Superior temporal gyrus (tissue), 1 donor: ENCODE results near the gene BLVRA.
A peak's percentile ranks its signal among the peaks of the same experiment; 100 is the strongest.
"Not testable (repeated sequence)": the region's sequence is repeated elsewhere in the genome, so short reads cannot be mapped to it uniquely, and the experiment has no call there.

ENCODE experiments used
- DNase-seq: peaks from one replicate; pipeline ENCODE4 v3.0.0-alpha.2; 2016; ENCODE audit errors: extremely low spot score

Gene BLVRA, protein sequence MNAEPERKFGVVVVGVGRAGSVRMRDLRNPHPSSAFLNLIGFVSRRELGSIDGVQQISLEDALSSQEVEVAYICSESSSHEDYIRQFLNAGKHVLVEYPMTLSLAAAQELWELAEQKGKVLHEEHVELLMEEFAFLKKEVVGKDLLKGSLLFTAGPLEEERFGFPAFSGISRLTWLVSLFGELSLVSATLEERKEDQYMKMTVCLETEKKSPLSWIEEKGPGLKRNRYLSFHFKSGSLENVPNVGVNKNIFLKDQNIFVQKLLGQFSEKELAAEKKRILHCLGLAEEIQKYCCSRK

GRCh38 chr7:43758029-43758821, at the start of gene BLVRA:
Gene BLVRA, plus strand, starts transcription at chr7:43758680. Its CDS starts 12,479 bp downstream, at chr7:43771159.
- DNase-seq, result peak; percentile 23

DNA sequence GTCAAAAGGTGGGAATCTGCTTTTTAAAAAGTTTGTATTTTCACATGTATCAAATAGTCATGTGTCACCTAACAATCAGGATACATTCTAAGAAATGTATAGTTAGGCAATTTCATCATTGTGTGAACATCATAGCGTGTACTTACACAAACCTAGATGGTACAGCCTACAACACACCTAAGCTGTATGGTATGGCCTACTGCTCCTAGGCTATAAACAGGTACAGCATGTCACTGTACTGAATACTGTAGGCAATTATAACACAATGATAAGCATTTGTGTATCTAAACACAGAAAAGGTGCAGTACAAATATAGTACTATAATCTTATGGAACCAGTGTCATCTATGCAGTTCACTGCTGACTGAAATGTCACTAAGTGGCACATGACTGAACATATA, 47.0 kb upstream of the BLVRA start:
- DNase-seq, result no peak

DNA sequence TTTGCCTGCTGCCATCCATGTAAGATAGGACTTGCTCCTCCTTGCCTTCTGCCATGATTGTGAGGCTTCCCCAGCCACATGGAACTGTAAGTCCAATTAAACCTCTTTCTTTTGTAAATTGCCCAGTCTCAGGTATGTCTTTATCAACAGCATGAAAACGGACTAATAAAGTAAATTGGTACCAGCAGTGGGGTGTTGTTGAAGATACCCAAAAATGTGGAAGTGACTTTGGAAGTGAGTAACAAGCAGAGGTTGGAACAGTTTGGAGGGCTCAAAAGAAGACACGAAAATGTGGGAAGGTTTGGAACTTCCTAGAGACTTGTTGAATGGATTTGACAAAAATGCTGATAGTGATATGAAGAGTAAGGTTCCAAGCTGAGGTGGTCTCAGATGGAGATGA, 42.5 kb upstream of the BLVRA start:
- not testable (repeated sequence) for DNase-seq

- no peak for DNase-seq
Observed at GRCh38 chr7:43716598-43716997, 41.9 kb upstream of the BLVRA start.

DNA sequence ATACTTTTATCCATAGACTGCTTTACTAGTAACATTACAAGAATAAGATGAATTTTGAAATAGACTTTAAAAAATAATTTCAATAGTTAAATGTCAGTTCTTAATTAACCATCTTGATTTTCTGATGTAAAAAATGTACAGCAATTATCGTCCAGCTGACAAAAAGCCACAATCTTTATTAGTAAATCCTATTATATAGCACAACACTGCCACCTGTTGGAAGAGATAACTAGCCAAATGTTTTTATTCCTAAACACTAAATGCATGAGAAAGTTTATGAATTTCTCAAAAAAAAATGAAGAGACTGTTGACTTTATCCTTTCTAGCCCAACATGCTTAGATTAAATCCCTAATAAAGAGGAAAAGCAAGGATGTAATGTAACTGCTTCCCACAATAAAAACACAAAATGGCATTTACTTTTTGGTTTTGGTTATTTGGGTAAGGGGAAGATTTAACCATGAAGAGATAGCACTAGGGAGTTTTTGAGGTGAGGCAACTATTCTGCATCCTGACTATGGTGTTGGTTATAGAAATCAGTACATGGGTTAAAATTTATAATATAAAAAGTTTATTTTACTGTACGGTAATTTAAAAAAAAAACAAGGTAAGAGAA, 37.2 kb upstream of the BLVRA start:
- DNase-seq, result peak; percentile 89

DNA sequence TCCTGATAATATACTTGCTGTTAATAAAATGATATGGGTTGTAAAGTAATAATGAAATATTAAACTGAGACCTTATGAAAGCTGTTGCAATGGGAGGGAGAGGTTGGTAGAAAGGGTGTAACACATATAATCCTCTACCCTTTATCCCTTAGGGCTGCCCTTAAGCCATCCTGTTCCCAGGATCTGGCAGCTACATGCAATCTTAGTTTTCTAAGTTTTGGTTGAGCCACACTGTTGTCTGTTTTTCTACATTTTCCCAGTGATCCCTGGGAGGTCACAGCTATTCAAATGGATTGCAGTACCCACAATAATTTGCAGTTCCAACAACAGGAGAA, 35.5 kb upstream of the BLVRA start:
- no peak for DNase-seq

GRCh38 chr7:43725251-43725650, 33.2 kb upstream of the BLVRA start:
- no peak for DNase-seq

DNA sequence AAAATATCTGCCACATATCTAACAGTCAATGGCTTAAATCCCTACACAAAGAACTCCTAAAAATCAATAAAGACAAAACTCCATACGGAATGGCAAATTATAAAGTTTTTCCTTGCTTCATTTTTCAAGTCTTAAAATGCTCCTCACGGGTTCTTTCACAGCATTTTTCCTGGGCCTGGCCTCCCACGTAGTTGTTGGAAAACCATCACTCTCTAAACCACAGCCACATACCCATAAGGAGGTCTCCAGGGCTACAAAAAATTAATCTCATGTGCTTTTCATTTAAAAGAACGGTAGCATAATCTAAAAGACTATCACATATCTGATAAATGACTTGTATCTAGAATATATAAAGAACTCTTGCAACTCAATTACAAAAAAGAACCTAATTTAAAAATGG, 32.0 kb upstream of the BLVRA start:
- DNase-seq, result no peak

- DNase-seq, result no peak
Observed at GRCh38 chr7:43727003-43727402, 31.5 kb upstream of the BLVRA start.

GRCh38 chr7:43727494-43727893, 31.0 kb upstream of the BLVRA start:
- no peak for DNase-seq

GRCh38 chr7:43729214-43729923, 29.1 kb upstream of the BLVRA start, which contains the start of gene COA1:
Gene COA1, minus strand, starts transcription at chr7:43729523. Its CDS starts 80,909 bp downstream, at chr7:43648614.
- DNase-seq, result peak; percentile 90

- DNase-seq, result no peak
Observed at GRCh38 chr7:43729924-43730248, 28.6 kb upstream of the BLVRA start.

GRCh38 chr7:43731494-43731893, 27.0 kb upstream of the BLVRA start:
- not testable (repeated sequence) for DNase-seq

- not testable (repeated sequence) for DNase-seq
Observed at GRCh38 chr7:43734575-43735332, 23.7 kb upstream of the BLVRA start.

GRCh38 chr7:43735403-43735801, 23.1 kb upstream of the BLVRA start:
- no peak for DNase-seq

DNA sequence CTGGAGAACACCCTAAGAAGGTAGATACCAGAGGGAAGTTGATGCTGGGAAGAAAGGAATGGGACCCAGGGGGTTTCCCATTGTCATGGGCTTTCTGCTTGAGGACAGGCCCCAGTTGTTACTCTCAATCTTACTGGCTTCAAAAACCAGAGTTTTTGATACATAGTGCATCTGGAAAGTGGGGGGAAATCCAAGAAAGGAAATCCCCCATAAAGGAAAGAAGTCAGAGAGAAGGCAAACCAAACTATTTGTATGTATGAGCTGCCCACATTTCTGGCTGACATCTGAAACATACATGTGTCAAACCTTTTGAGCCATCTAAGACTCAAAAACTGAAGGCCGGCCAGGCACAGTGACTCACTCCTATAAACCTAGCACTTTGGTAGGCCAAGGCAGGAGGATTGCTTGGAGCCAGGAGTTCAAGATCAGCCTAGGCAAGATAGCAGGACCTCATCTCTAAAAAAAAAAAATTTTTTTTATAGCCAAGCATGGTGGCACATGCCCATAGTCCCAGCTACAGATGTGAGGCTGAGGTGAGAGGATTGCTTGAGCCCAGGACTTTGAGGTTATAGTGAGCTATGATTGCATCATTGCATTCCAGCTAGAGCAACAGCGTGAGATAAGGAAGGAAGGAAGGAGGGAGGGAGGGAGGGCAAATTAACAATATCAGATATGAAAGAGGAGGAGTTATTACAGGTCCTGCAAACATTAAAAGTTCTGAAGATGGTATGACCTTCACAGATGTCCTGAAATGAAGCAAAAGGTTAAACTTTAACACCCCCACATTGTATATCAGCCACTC, 22.5 kb upstream of the BLVRA start:
- no peak for DNase-seq

GRCh38 chr7:43737467-43738127, 20.9 kb upstream of the BLVRA start:
- no peak for DNase-seq

GRCh38 chr7:43742692-43743091, 15.8 kb upstream of the BLVRA start:
- DNase-seq, result no peak

DNA sequence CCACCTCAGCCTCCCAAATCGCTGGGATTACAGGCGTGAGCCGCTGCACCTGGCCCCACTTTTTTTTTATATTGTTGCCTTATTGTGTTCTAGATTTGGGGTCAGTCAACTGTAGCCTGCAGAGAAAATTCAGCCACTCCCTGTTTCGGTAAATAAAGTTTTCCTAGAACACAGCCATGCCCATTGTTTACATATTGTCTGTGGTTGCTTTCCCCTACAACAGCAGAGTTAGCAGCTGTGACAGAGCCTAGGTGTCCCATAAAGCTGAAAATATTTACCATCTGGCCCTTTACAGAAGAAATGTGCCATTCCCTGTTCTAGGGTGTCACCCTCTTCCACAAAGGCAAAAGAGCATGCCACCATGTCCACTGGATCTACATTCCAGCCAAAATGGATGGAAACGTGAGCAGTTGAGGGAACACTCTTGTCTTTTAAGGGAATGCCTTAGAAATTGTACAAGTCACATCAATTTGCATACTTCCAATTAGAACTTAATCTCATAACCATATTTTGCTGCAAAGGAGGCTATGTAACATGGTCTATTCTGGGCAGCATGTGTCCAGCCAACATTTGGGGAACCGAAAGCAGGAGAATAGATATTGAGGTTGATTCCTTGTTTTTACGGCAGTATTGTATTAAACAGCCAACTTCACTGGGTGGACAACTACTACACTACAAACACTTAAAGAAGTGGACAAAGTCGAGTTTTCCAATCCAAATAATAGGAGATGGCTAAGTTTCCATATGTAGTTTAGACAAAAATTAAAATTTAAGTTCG, 11.0 kb upstream of the BLVRA start:
- DNase-seq, result no peak
